Cerebellar cortex (tissue), 1 donor: ENCODE data around the gene SLC52A1.
"Not testable (repeated sequence)": the region's sequence is repeated elsewhere in the genome, so short reads cannot be mapped to it uniquely, and the experiment has no call there.

Experiments
- DNase-seq: peaks from one replicate; pipeline ENCODE4 v3.0.0-alpha.2; 2015; ENCODE audit warnings: low spot score

The SLC52A1 gene

DNA sequence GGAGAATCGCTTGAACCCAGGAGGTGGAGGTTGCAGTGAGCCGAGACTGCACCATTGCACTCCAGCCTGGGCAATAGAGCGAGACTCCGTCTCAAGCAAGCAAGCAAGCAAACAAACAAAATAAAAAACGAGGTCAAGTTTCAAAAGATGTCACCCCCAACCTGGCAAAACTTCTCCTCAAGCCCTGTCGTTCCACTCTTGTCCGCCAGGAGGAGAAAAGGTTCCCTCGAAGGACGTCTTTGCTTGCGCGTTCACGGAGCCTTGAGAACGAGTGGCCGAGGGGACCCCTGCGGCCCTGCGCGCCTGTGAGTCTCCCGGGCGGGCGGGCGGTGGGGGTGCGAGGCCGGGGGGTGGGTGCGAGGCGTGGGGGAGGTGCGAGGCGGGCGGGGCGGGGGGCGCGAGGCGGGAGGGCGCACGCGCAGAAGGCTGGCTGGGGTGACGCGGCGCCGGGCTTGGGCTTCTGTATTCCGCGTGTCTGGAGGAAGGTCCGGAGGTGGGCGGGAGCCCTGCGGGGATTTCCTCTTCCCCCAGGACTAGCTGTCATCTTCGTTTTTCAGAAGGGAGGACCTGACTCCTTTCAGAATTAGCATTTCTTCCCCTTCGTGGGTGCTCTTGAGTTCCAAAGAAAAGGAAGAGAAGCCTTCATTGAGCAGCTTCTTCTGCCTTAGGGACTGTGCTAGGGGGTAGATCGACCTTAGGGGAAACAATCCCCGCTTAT is 3.7 kb downstream of the SLC52A1 start:
- DNase-seq, result peak; percentile 78

DNA sequence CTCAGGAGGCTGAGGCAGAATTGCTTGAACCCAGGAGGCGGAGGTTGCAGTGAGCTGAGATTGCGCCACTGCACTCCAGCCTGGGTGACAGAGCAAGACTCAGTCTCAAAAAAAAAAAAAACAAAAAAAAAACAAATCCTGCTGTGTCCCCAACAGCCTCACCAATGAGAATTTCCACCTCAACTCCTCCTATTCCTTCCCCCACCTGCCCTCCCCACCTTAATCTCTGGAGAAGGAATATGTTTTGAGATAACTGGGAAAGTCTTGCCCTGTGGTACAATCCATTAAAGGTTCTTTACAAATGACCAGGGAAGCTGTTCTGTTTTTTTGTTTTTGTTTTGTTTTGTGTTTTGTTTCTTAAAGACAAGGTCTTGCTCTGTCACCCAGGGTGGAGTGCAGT is 5.1 kb downstream of the SLC52A1 start:
- DNase-seq, result not testable (repeated sequence)

DNA sequence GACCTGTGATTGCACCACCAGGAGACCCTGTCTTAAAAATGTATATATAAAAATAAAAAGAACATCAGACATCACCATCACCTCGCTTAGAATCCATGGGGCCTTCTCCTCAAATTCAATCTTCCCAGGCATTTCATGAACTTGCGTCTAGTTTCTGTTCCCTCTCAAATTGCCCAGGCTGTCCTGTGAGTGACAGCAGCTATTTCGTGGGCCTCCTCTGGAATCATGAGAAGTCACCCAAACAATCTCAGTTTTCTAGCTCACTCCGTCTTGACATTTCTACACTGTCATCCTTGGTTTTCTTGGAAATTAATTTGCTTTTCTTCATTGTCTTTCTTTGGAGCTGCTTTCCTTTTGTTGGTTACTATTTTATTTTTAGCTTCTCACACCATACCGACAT is 7.3 kb downstream of the SLC52A1 start:
- DNase-seq, result no peak

DNA sequence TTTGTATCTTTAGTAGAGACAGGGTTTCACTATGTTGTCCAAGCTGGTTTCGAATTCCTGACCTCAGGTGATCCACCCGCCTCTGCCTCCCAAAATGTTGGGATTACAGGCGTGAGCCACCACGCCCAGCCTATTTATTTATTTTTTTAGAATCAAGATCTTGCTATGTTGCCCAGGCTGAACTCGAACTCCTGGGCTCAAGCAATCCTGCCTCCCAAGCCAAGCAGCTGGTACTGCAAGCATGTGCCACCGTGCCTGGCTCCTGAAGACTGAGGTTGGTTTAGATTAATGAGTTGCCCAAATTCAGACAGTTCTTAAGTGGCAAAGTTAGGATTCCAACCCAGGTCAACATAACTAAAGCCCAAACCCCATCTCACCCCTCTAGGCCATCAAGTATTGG is 7.9 kb downstream of the SLC52A1 start:
- DNase-seq, result no peak

DNA sequence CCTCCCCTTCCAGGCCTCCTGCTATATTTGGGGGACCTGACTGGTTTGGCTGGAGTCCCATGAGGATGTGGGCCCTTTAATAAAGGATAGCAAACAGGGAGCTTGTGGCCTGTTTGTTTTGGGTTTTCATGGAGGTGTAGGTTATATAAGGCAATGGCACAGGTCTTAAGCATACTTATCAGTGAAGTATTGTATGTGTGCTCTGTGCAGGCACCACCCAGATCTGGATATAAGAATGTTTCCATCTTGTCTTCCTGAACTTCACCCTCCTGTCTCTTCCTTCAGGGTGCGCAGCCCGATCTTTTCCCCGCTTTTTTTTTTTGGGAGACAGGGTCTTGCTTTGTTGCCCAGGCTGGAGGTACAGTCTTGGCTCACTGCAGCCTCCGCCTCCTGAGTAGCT is 10.6 kb downstream of the SLC52A1 start:
- DNase-seq, result no peak

DNA sequence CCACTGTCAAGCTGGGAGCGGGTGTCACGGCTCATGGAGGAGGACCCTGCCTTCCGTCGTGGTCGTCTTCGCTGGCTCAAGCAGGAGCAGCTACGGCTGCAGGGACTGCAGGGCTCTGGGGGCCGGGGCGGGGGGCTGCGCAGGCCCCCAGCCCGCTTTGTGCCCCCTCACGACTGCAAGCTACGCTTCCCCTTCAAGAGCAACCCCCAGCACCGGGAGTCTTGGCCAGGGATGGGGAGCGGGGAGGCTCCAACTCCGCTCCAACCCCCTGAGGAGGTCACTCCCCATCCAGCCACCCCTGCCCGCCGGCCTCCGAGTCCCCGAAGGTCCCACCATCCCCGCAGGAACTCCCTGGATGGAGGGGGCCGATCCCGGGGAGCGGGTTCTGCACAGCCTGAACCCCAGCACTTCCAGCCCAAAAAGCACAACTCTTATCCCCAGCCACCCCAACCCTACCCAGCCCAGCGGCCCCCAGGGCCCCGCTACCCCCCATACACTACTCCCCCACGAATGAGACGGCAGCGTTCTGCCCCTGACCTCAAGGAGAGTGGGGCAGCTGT is 11.6 kb downstream of the SLC52A1 start:
- DNase-seq, result no peak

DNA sequence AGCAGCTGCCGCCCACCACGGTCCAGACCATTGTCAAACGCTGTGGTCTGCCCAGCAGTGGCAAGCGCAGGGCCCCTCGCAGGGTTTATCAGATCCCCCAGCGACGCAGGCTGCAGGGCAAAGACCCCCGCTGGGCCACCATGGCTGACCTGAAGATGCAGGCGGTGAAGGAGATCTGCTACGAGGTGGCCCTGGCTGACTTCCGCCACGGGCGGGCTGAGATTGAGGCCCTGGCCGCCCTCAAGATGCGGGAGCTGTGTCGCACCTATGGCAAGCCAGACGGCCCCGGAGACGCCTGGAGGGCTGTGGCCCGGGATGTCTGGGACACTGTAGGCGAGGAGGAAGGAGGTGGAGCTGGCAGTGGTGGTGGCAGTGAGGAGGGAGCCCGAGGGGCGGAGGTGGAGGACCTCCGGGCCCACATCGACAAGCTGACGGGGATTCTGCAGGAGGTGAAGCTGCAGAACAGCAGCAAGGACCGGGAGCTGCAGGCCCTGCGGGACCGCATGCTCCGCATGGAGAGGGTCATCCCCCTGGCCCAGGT is 13.0 kb downstream of the SLC52A1 start:
- no peak for DNase-seq

DNA sequence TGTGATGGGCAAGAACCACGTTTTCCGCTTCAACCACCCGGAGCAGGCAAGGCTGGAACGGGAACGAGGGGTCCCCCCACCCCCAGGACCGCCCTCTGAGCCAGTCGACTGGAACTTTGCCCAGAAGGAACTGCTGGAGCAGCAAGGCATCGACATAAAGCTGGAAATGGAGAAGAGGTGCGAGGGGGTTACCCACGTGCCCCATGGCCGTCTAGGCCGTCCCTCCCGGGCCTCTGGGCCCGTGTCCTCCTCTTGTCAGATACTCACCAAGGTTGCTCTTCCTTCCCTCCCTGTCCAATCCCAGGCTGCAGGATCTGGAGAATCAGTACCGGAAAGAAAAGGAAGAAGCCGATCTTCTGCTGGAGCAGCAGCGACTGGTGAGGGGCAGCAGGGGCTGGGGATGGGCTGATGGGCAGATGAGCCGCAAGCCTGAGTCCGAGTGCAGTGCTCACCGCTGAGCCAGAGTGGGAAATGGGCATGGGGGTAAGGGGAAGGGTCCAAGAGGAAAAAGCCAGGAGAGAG is 14.7 kb downstream of the SLC52A1 start:
- no peak for DNase-seq

DNA sequence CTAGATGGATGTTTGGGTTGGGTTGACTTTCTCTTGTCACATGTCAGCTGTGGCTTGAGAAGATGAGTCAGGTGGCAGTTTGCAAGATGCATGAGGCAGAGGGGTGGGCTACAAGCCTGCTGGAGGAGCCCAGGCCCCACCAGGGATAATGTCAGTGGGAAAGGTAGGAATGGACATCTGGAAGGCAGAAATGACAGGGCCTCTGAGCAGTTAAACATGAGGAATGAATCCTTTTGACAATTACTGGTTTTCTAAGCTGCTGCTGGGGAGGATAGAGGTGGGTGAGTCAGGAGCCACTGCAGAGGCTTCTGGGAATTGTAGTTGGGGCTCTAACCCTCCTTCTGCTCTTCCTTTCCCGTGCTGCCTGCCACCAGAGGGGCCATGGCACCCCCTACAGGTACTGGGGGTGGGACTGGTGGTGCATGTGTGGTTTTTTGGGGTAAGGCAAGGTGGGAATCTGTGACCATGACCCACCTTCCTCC is 15.7 kb downstream of the SLC52A1 start:
- no peak for DNase-seq

DNA sequence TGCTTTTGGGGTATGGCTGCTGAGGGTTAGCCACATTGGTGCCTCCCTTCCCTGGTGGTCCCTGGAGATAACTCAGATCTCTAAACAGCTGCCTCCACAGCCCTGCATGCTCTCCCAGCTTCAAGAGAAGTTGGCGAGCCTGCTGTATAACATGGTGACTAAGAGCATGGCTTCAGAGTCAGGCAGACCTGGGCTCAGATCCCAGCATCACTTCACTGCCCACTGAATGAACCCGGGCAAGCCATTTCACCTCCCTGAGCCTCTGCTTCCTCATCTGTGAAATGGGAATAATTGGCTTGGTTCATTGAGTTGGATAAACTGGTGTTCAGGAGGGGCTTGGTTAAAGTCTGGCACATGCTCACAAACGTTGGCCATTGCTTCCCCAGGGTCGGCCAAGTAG is 20.9 kb downstream of the SLC52A1 start:
- DNase-seq, result no peak

DNA sequence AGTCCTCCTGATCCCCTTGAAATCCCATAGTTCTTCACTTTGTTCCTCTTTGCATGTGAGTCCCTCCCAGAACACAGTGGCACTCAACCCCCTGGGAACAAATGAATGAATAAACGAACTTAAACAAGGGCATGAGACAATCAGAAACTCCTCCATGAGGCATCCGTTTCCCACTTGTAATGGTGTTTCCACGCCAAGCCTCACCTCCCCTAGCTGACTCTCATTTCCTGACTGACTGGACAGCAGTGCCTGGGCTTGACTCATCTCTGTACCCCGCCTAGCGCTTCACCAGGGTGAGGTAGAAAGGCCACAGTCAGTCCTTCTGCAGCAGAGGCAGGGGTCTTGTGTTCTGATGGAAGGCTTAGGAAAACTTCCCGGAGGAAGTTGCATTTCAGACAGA is 23.3 kb downstream of the SLC52A1 start:
- DNase-seq, result no peak

DNA sequence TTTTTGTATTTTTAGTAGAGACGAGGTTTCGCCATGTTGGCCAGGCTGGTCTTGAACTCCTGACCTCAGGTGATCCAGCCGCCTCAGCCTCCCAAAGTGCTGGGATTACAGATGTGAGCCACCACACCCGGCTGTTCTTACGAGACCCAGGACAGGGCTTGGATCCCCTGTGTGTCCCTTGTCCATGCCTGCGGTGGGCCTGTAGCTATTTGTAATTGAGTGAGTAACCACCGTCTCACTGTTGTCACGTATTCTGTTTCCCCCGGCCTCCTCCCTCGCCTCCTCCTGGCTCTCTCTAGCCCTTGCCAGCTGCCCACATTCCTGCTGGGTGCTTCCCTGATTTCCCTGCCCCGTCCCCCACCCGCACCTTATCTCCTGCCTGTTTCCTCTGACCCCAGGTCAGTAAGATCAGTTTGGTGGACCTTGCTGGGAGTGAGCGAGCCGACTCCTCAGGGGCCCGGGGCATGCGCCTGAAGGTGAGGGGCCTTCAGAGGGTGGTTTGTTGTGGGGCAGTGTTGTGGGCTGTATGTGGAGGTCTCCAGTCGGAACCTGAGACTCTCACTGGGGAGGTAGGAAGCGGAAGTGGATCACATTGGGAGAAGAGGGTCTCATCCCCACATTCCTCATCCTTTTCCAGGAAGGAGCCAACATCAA is 31.9 kb downstream of the SLC52A1 start:
- no peak for DNase-seq

DNA sequence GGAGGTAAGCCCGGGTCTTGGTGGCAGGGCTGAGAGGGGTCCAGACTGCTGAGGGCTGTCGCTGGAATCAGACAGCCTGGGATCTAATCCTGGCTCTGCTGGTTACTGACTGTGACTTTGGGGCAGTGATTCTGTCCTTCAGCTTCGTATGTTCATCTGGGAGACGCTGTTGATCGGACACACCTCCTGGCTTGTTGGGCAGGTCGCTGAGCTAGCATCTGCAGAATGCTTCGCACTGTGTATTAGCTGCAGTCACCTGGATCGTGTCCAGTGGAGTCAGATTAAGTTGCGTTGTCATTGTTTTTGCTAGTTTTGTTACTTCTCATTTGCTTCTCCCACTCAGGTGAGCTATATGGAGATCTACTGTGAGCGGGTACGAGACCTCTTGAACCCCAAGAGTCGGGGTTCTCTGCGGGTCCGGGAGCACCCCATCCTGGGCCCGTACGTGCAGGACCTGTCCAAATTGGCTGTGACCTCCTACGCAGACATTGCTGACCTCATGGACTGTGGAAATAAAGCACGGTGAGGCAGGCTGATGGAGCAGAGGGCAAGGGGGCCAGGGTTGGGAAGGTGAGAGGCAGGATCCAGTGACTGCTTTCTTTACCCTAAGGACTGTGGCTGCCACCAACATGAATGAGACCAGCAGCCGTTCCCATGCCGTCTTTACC is 33.0 kb downstream of the SLC52A1 start:
- no peak for DNase-seq

DNA sequence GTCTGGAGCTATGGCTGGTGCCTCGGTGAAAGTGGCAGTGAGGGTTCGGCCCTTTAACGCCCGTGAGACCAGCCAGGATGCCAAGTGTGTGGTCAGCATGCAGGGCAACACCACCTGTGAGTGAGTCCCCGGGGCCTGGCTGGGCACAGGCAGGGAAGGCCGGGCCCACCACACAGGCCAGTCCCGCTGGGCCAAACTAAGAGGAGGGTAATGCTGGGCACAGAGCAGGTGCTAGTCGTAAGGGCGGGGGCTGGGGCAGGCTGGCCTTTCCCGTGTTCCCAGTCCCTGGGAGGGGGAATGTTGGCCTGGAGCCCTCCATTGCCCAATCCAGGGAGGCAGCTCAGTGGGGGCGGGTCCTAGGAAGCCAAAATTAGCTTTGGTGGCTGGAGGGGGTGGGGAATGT is 35.0 kb downstream of the SLC52A1 start:
- no peak for DNase-seq

DNA sequence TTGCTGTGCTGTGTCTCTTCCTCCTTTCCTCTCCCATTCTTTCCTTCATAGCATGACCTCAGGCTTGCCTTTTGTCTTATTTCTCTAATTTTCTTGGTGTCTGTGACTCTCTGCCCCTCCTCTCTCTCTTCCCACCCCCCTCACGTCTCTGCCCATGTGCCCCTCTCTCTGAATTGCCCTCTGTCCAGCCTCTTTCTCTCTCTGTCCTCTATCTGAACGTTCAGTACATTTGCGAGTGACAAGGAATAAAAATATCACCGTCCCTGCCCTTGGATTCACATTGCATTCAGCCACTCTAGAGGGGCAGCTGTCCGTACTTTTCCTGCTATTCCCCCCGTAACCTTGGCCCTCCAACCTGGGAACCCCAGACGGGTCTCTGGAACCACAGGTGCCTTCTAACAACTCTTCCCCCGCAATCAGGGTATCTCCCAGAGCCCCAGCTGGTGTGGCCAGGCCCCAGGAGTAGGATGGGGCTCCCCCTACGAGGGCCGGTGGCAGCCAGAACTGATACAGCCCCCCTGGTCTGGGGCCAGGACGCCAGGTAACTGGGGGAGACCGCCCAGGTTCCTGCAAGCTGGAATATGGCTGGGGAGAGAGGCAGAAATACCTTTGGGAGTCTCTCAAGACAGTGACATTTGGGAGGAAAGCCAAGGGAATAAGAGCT is 35.7 kb downstream of the SLC52A1 start:
- DNase-seq, result no peak

DNA sequence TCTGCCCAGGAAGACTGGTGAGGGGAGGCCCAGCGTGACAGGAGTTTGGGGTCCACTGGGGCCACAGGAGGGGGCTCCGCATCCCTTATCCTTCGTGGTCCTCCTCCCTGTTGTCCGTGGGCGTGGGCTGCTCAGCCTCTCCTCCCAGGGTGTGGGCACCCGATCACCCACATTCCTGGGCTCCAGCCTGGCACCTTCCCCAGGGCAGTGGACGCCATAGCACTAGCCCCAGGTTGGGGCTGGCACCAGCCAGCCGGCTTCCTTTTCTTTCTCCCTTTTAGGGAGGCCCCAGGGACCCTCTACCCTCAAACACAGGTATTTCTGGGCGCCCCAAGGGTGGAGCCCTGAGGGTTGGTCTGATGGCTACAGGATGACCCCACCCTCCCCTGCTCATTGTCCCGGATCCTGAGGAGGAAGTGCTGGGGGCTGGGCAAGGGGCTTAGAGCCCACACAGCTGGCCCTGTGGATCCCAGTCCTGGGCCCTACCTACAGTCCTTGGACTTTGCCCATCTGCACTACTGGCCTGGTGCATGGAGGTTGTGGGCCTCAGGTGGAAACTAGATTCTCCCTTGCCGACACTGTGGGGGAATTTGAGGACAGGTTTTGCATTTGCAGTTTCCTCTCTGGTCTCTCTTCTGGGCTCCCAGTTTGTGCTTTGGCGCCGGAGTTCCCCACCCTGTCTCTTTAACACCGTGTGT is 36.3 kb downstream of the SLC52A1 start:
- no peak for DNase-seq

DNA sequence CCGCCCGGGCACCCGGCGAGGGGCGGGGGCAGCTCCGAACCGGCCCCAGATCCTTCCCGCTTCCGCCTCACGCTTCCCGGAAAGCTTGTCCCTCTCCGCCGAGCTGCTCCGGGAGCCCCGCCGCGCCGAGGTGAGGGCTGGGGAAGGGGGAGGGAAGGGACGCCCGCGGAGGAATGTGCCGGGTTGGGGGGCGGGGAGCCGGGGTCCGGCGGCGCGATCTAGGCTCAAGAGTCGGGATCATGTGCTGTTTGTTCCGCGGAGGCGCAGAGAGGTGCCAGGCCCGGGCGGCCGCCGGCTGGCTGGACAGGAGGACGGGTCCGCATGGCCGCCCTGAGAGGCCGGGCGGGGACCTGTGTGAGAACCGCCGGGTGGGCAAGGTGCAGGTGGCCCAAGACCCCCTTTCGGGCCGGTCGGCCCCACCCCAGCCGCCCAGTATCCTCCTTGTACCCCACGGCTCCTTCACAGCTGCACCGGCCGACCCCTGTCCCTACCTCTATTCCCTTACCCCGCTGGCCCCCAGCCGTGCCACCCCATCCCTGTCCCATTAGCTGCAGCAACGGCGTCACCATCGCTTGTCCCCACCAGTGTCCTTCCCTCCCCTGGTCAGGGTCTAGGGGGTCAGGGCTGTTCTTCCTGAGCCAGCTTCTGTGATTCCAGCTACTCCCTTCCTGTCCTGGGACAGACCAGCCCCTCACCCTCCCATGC is 37.0 kb downstream of the SLC52A1 start:
- no peak for DNase-seq

DNA sequence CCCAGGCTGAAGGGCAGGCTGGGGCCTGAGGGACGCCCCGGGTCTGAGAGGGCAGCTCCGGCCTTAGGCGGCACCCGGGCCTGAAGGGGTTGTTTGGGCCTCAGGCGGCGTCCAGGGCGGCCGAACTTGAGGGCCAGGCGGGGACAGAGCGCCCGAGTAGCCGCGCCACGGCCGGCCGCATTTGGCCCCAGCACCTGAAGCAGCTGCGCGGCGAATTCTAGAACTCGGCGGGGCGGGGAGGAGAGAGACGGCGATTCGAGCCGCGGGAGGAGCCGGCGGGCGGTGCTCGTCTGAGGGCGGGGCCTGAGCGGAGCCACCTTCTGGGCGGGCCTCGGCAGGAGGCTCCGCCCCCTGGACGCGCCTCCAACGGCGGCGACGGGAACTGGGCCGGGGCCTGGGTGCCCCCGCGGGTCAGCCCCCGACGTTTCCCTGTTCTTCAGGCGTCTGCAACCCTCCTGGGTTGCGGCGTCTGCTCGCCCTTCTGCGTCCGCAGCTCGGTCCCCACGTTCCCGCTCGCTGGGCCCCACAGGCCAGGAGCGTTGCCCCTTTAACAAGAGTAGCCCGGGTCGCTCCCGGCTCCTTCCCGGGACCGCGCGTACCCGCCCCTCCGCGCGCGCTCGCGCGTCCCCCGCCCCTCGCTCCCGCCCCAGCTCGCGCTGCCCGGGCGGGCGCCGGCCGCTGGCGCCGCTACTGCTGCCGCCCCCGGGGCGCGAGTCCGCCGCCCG is 37.8 kb downstream of the SLC52A1 start, which contains the start of the genes INCA1 and KIF1C:
INCA1 (minus strand) TSS at position 221 of the 725 bp plus-strand sequence. CDS start 3,085 bp downstream, outside the sequence.
KIF1C (plus strand) TSS at position 649 of the 725 bp plus-strand sequence. CDS start 2,297 bp downstream, outside the sequence.
- DNase-seq, result peak; percentile 92

DNA sequence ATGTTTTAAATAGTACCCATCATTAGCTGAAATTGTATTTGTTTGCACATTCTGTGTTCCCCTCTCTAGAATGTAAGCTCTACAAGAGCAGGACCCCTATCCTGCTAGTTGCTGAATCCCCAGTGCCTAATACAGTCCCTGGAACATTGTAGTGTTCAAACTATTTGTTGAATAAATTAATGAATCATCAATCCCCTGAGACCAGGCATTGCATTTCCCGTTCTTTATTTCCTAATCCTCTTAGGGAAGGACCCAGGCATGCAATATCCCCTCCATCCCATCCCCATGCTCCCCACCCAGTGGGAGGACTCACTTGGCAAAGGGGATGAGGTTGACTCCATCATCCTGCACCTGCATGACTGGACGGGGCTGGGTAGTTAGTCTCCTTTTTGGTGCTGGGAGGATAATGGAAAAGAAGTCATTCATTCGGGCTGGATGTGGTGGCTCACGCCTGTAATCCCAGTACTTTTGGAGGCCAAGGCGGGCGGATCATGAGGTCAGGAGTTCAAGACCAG is 41.1 kb downstream of the SLC52A1 start:
- DNase-seq, result no peak
